Cardiac muscle cell (in vitro differentiated cells and primary cell): ENCODE results near the gene DLG1. TPM values are rescaled to one million over a fixed set of nuclear protein-coding genes. Genes with fewer than 3 reads are reported as not detected.

Source experiments
- DNase-seq, 2 donors: peaks; one replicate each; pipeline versions ENCODE4 v3.0.0 to v3.0.0-alpha.2; 2010 to 2017; ENCODE audit warnings: low read depth in 1 of 2, low spot score in 1 of 2
- H3K27ac ChIP-seq: fragments of 200-600 bp; sonication (generic); 2 replicates; pipeline ENCODE4 v1.5.1; 2016
- H3K27me3 ChIP-seq: fragments of 200-600 bp; sonication (generic); 2 replicates; pipeline ENCODE4 v1.6.0; 2016; ENCODE audit warnings: control low read depth
- H3K36me3 ChIP-seq: fragments of 200-600 bp; sonication (generic); 2 replicates; pipeline ENCODE4 v1.5.1; 2016; ENCODE audit warnings: control low read depth
- H3K4me1 ChIP-seq: fragments of 200-600 bp; sonication (generic); 2 replicates; pipeline ENCODE4 v1.8.1; 2017; ENCODE audit warnings: low read depth, mild to moderate bottlenecking, mixed run types
- H3K4me3 ChIP-seq: fragments of 200-600 bp; sonication (generic); 2 replicates; pipeline ENCODE4 v1.5.1; 2016; ENCODE audit warnings: mild to moderate bottlenecking
- H3K9me3 ChIP-seq: fragments of 200-600 bp; sonication (generic); 2 replicates; pipeline ENCODE4 v1.5.1; 2017; ENCODE audit warnings: low read depth, mild to moderate bottlenecking, control low read depth
- CTCF ChIP-seq: IDR thresholded peaks from 2 replicates; pipeline ENCODE4 v1.5.1; 2012; ENCODE audit warnings: low read depth, mild to moderate bottlenecking, low read length
- polyA plus RNA-seq: library from polyadenylated mRNA; unstranded; fragments of >200 nt; fragmentation: Nextera tagmentation; extraction: Ambion mirVana; gene quantifications from 2 replicates; pipeline ENCODE4 v1.2.1, GENCODE V29; 2016
- total RNA-seq: library from RNA; depleted of rRNA; stranded (reverse); fragments of >200 nt; gene quantifications from 2 replicates; pipeline ENCODE4 v1.2.3, GENCODE V29; 2016

The DLG1 gene
- total and polyA plus RNA-seq, 2 experiments from 2014 or later = 42.8 to 61.4 TPM

GRCh38 chr3:197168606-197169005 lies 129.8 kb downstream of the DLG1 start:
- Histone ChIP-seq H3K9me3 (no peaks in the 10 kb centered on the region), H3K4me1 (no peaks in the 10 kb centered on the region), H3K4me3 (no peak overlapping the region), H3K36me3 (no peaks in the 10 kb centered on the region), H3K27me3 (no peaks in the 10 kb centered on the region), H3K27ac (no peak overlapping the region)
- no peak for TF ChIP-seq CTCF
- peak in 1 of 2 donors; percentile 55 for DNase-seq

GRCh38 chr3:197168063-197168462 lies 130.3 kb downstream of the DLG1 start:
- no peak for TF ChIP-seq CTCF
- no peak overlapping the region for H3K4me3 ChIP-seq
- H3K27ac ChIP-seq = no peak overlapping the region

GRCh38 chr3:197167549-197167948 lies 130.9 kb downstream of the DLG1 start:
- no peaks in the 10 kb centered on the region for H3K4me1 ChIP-seq
- no peak for DNase-seq
- no peak overlapping the region for H3K27ac ChIP-seq
- H3K4me3 ChIP-seq = no peak overlapping the region
- H3K36me3 ChIP-seq = no peaks in the 10 kb centered on the region
- no peak for TF ChIP-seq CTCF
- no peaks in the 10 kb centered on the region for H3K9me3 ChIP-seq
- H3K27me3 ChIP-seq = no peaks in the 10 kb centered on the region

More at GRCh38 chr3:197168063-197168462, 130.3 kb downstream of the DLG1 start:
- Histone ChIP-seq H3K9me3 (no peaks in the 10 kb centered on the region), H3K4me1 (no peaks in the 10 kb centered on the region), H3K36me3 (no peaks in the 10 kb centered on the region), H3K27me3 (no peaks in the 10 kb centered on the region)
- no peak for DNase-seq

GRCh38 chr3:197165890-197166289 lies 132.5 kb downstream of the DLG1 start:
- DNase-seq = no peak
- Histone ChIP-seq H3K9me3 (no peaks in the 10 kb centered on the region), H3K4me1 (no peaks in the 10 kb centered on the region), H3K27me3 (no peaks in the 10 kb centered on the region), H3K4me3 (no peak overlapping the region), H3K27ac (no peak overlapping the region), H3K36me3 (no peaks in the 10 kb centered on the region)
- TF ChIP-seq CTCF = no peak

- Histone ChIP-seq H3K4me1 (no peaks in the 10 kb centered on the region), H3K9me3 (no peaks in the 10 kb centered on the region), H3K4me3 (no peak overlapping the region), H3K36me3 (no peaks in the 10 kb centered on the region), H3K27me3 (no peaks in the 10 kb centered on the region), H3K27ac (no peak overlapping the region)
- no peak for TF ChIP-seq CTCF
- DNase-seq = no peak
Observed at GRCh38 chr3:197155046-197155445, 143.4 kb downstream of the DLG1 start.

- peak; percentile 43 to 84 for DNase-seq
Observed at GRCh38 chr3:197151580-197151979, 146.8 kb downstream of the DLG1 start.

More at GRCh38 chr3:197151580-197151979, 146.8 kb downstream of the DLG1 start:
- no peaks in the 10 kb centered on the region for H3K9me3 ChIP-seq
- TF ChIP-seq CTCF = no peak
- H3K4me1 ChIP-seq = no peaks in the 10 kb centered on the region
- H3K36me3 ChIP-seq = peaks cover 6% of the 10 kb centered on the region
- no peaks in the 10 kb centered on the region for H3K27me3 ChIP-seq
- H3K27ac ChIP-seq = no peak overlapping the region
- H3K4me3 ChIP-seq = no peak overlapping the region
